ENCODE data around the gene ACHE.
A peak's percentile ranks its signal among the peaks of the same experiment; 100 is the strongest.

ACHE gene

DNA sequence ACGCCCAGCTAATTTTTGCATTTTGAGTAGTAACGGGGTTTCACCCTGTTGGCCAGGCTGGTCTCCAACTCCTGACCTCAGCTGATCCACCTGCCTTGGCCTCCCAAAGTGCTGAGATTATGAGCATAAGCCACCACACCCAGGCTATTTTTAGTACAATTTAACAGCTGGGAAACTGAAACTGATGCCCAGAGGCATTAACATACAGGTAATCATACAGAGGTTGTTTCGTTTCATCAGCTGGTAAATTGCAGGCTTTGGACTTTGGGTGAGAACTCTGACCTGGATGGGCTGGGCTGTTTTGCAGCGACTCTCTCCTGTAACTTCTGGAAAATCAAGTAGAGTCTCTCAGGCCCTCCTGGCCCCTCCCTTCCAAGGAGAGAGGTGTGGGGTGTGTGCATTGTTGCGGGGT is 6.2 kb upstream of the ACHE start:
- H3K27ac ChIP-seq, result no peak overlapping the region

DNA sequence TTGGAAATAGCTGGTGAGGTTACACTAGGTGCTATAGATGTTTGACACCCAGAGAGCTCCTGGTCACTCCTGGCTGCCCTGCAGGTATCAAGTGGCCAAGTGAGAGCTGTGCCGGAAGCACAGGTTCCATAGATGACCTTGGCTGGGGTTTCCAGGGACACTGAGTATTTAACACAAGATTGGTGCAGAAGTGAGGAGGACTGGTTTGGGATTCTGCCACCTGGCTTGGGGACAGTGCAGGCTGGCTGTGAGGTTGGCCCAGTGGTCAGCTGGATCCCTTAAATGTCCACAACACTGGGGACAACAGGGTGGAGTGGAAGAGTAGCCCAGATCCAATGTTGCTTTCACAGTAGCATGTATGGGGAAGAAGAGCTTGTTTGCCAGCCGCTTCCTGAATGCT is 5.3 kb upstream of the ACHE start:
- no peak overlapping the region for H3K27ac ChIP-seq
- TF ChIP-seq, protein P1, sequence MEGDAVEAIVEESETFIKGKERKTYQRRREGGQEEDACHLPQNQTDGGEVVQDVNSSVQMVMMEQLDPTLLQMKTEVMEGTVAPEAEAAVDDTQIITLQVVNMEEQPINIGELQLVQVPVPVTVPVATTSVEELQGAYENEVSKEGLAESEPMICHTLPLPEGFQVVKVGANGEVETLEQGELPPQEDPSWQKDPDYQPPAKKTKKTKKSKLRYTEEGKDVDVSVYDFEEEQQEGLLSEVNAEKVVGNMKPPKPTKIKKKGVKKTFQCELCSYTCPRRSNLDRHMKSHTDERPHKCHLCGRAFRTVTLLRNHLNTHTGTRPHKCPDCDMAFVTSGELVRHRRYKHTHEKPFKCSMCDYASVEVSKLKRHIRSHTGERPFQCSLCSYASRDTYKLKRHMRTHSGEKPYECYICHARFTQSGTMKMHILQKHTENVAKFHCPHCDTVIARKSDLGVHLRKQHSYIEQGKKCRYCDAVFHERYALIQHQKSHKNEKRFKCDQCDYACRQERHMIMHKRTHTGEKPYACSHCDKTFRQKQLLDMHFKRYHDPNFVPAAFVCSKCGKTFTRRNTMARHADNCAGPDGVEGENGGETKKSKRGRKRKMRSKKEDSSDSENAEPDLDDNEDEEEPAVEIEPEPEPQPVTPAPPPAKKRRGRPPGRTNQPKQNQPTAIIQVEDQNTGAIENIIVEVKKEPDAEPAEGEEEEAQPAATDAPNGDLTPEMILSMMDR (conservative IDR thresholded peaks at IDR 0.05), result no peak

More for the DNA sequence above, 6.2 kb upstream of the ACHE start:
- TF ChIP-seq, protein P1 (conservative IDR thresholded peaks at IDR 0.05), result no peak

DNA sequence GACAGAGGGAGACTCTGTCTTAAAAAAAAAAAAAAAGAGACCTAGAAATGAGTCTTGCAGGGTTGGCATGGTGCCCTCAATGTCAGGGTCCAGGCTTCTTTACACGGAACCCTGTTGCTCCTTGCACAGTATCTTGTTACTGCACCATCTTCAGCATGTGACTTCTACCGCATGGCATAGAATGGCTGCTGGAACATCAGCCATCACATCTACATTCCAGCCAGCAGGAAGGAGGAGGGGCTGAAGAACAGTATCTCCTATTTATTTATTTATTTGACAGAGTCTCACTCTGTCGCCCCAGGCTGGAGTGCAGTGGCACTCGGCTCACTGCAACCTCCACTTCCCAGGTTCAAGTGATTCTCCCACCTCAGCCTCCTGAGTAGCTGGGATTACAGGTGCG is 3.7 kb upstream of the ACHE start:
- TF ChIP-seq, protein P1 (conservative IDR thresholded peaks at IDR 0.05), result no peak

DNA sequence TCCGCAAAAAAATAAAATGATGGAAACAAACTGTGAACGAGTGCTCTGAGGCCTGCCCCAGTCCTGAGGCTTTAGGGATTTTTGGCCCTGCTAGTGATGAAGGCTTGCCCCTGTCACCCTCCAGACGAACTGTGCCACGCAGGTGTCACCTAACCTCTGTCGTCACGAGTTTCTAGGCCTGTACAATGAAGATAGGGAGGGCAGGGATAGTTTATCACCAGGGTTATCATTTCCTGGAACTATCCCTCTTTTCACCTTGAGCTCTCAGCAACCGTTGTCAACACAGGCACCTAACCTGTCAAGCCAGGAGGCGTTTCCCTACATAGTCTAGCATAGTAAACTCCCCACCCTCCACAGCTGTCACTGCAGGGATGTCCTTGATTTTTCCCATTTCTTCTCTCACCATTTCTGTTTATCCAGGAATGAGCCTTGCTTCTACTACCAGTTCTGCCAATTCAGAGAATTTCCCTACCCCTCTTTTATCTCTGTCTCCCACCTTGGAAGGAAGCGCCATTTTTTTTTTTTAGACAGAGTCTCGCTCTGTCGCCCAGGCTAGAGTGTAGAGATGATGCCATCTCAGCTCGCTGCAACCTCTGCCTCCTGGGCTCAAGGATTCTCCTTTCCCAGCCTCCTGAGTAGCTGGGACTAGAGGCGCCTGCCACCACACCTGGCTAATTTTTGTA is 2.2 kb upstream of the ACHE start:
- H3K27ac ChIP-seq, result no peak overlapping the region
- TF ChIP-seq, protein P1 (conservative IDR thresholded peaks at IDR 0.05), result no peak

More for the DNA sequence above, 3.7 kb upstream of the ACHE start:
- H3K27ac ChIP-seq, result no peak overlapping the region

DNA sequence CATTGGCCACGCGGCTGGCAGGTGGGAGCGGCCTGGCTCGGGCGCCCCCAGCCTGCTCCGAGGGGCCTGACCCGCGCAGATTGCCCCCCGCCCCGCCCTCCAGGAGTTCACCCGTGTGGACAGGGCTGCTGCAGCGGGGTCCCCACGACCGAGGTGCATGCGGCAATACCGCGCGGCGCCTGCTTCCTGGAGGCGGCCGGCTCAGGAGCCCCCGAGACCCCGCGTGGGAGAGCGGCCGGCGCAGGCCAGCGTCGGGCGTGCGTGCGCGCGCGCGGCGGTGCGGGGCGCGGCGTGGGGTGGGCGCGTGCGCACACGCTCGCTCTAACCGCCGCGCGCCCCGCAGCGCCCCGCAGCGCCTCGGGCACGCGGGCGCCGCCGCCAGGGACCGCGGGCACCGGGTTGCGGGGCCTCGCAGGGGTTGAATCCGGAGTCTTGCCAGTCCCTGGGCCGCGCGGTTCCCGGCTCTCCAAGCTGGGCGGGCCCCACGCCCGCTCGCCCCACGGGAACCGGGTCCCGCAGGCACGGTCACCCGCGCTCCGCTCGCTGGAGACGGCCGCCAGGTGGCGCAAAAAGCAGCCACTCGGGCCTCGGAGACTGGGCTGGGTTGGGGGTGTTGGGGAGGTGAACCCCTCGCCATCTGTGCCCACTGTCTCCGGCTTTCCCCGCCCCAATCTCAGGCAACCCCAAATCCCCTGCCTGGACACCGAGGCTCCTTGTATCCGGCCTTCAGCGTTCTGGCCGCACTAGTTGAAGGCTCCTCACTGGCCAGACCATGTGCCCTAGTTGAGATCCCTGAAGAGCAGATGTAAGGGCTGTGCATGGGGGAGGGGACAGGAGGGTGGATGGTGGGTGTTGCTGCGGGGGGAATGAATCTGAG is 1.3 kb upstream of the ACHE start:
- no peak overlapping the region for H3K27ac ChIP-seq
- TF ChIP-seq, protein P1 (conservative IDR thresholded peaks at IDR 0.05), result peak; percentile 93

DNA sequence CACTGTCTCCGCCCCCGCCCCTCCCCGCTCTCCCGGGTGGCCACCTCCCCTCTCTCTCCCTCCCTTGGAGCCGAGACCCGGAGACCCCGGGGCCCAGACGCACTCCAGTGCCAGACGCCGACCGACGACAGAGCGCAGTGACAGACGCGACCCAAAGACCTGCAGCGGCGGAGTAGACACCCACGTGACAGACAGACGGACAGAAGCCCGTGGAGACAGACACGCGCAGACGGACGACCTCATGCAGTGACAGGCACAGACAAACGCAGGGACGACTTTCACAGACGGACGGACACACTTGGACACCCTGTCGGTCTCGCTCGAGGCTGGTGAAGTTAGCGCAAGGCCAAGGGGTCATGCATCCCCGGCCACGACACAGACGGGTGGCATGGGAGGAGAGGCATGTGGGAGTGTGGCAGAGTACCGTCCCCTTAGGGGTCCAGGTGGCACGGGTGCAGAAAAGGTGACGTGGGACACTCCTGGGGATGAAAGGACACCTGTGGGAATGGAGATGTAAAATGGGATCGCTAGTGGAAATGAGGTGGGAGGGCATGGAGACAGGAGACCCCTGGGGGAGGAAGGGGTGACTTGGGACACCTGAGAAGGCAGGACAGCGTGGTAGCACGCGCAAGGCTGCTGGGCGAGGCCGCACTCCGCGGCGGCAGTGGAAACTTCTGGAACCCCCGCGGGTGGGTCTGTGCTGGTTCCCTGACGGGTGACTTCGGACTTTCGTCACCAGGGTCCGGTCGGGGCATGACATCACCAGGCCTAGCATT is 456 bp upstream of the ACHE start:
- H3K27ac ChIP-seq, result no peak overlapping the region
- TF ChIP-seq, protein P1 (conservative IDR thresholded peaks at IDR 0.05), result no peak
